Right renal cortex interstitium (tissue), 3 donors: ENCODE measurements around the gene DOLPP1. TPM values are rescaled to one million over a fixed set of nuclear protein-coding genes. Genes with fewer than 3 reads are reported as not detected.

Experiments used
- DNase-seq, 3 donors: peaks; one replicate each; pipeline ENCODE4 v3.0.0-alpha.2; 2013; ENCODE audit warnings: low read depth in 3 of 3, low spot score in 2 of 3
- polyA plus RNA-seq, 3 donors: library from polyadenylated mRNA; unstranded; fragments of 120-200 nt; gene quantifications; one replicate each; pipeline ENCODE4 v1.2.1, GENCODE V29; 2013; ENCODE audit not compliant: insufficient read length in 3 of 3

Gene DOLPP1
- polyA plus RNA-seq, 3 donors = 20.2 to 21.7 (median 20.4) TPM

- DNase-seq = no peak
These were observed 55.6 kb downstream of the DOLPP1 start for GRCh38 chr9:129136446-129137035.

GRCh38 chr9:129137292-129138143 lies 56.6 kb downstream of the DOLPP1 start:
- no peak for DNase-seq

DNA sequence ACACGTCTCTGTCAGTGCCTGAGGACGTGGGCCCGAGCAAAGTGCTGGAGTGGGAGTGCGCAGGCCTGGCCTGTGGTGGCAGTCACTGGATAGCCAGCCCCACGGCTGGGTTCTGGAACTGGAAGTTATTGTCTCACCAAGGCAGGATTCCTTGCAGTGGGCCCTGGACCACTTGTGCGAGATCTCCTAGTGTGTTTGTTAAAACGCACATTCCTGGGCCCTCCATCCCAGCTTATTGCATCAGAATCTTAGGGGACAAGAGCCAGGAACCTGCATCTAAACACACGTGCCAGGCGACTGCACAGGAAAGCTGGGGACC lies 57.2 kb downstream of the DOLPP1 start:
- DNase-seq = no peak

DNA sequence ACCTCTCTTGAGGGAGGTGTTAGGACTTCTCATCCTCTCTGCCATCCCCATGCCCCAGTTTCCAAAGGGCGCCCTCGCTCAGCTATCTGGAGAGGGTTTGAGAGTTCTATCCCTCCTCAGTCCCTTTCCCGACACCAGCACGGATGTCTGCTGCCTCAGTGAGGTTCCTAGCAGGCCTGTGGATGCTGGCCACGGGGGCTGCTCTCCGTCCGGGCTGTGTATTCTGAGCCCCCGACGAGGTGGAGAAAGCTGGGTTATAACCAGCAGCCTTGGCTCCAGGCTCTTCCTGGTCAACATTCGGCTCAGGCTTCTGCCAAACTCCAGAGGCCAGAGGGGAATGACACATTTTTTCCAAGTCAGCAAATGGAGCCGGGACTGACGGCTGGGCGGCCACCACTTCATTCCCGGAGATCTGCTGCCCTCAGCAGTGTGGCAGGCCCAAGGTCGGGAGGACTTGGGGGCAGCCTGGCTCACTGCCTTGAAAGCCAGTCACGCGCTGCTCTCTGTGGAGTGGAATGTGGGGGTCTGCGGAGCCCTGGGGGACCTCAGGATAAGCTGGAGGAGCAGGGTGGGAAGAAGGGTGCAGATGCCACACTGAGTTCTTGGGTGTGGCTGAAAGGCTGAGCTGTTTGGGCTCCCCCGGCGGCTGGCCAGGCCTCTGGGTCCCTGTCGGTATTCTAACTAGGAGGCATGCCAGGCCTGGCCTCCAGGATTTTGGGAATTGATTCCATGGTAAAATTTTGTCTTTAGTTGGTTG lies 57.7 kb downstream of the DOLPP1 start:
- DNase-seq = no peak

GRCh38 chr9:129139233-129139992 lies 58.5 kb downstream of the DOLPP1 start:
- DNase-seq = peak in 2 of 3 donors; percentile 78 to 86

DNA sequence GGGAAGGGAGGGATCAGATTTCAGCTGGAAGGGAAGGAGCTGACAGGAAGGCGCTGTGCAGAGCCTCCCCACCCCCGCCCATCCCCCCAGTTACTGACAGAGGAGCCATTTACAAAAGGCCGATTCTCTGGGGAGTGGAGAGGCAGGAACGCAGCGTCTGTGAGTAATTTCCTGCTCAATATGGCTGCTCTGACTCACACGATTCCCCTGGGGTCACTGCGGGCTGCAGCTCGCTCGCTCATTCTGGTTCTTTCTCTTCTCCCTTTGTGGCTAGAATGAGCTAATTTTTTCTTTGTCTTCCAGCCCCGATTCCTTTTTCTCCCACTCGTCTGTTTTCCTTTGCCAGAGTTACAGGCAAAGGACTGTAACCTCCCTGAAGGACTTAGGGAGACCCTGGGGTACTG lies 59.1 kb downstream of the DOLPP1 start:
- DNase-seq = peak; percentile 93 to 97 (median 96)

Other genes with a start within 250 kb of the DOLPP1 start
- gene KYAT1, start 199.2 kb upstream of the DOLPP1 start, polyA plus RNA-seq = 10 to 100 TPM; 18.9 to 20.7 (median 19.7) TPM
- 10 to 100 TPM; 27.2 to 31.1 (median 28.2) TPM for gene LRRC8A, start 199.0 kb upstream of the DOLPP1 start, polyA plus RNA-seq
- gene PHYHD1, start 160.1 kb upstream of the DOLPP1 start, polyA plus RNA-seq = 10 to 100 TPM; 52.5 to 57.0 (median 54.4) TPM
- gene DOLK, start 133.5 kb upstream of the DOLPP1 start, polyA plus RNA-seq = 10 to 100 TPM; 15.6 to 18.9 (median 17.0) TPM
- 10 to 100 TPM; 38.6 to 41.4 (median 40.5) TPM for gene NUP188, start 133.4 kb upstream of the DOLPP1 start, polyA plus RNA-seq
- 100 to 1,000 TPM in 2 of 3 donors, 10 to 100 TPM in 1; 94.9 to 104 (median 102) TPM for gene SH3GLB2, start 52.8 kb upstream of the DOLPP1 start, polyA plus RNA-seq
- 10 to 100 TPM; 15.4 to 16.1 (median 15.6) TPM for gene MIGA2, start 44.5 kb upstream of the DOLPP1 start, polyA plus RNA-seq
- 10 to 100 TPM; 33.9 to 40.3 (median 39.3) TPM for gene CRAT, start 29.7 kb downstream of the DOLPP1 start, polyA plus RNA-seq
- 100 to 1,000 TPM; 116 to 119 (median 119) TPM for gene PTPA, start 30.3 kb downstream of the DOLPP1 start, polyA plus RNA-seq
- gene IER5L, start 97.2 kb downstream of the DOLPP1 start, polyA plus RNA-seq = 10 to 100 TPM in 1 of 3 donors, 1 to 10 TPM in 2; 8.1 to 10.5 (median 9.0) TPM